Stomach (tissue), 9 donors: ENCODE results near the gene PKD2. TPM values are rescaled to one million over a fixed set of nuclear protein-coding genes. Genes with fewer than 3 reads are reported as not detected.

Experiments used
- DNase-seq, 2 donors: peaks; one replicate each; pipeline versions ENCODE4 v3.0.0 to v3.0.0-alpha.2; 2013 to 2019
- H3K27ac ChIP-seq, 5 donors: fragments of 200-600 bp in 4 of 5; sonication (generic) in 4 of 5; one replicate each; pipeline ENCODE4 v1.5.1; 2013 to 2019; ENCODE audit warnings: mild to moderate bottlenecking in 1 of 5, moderate library complexity in 1 of 5
- H3K27me3 ChIP-seq, 3 donors: fragments of 200-600 bp; sonication (generic); one replicate each; pipeline ENCODE4 v1.5.1; 2017 to 2019; ENCODE audit warnings: mixed run types in 1 of 3
- H3K36me3 ChIP-seq, 4 donors: fragments of 200-600 bp; sonication (generic); 1 replicate in 3 of 4; 2 replicates in 1 of 4; pipeline ENCODE4 v1.5.1; 2016 to 2019
- H3K4me1 ChIP-seq, 4 donors: fragments of 200-600 bp; sonication (generic); one replicate each; pipeline ENCODE4 v1.5.1; 2016 to 2019
- H3K4me3 ChIP-seq, 4 donors: fragments of 200-600 bp; sonication (generic) in 3 of 4; one replicate each; pipeline ENCODE4 v1.5.1; 2016 to 2019; ENCODE audit warnings: mild to moderate bottlenecking in 1 of 4
- H3K9me3 ChIP-seq, 4 donors: fragments of 200-600 bp; sonication (generic); one replicate each; pipeline ENCODE4 v1.5.1; 2016 to 2019
- CTCF ChIP-seq, 7 experiments: fragments of 450-650 bp in 4 of 7; fragments of 200-600 bp in 3 of 7; sonication (generic) in 3 of 7; IDR thresholded peaks; one replicate each; pipeline ENCODE4 v1.5.1; 2016 to 2019; ENCODE audit warnings: antibody characterized with exemption in 7 of 7, control low read depth in 2 of 7, mild to moderate bottlenecking in 1 of 7
- EP300 ChIP-seq: sonication (generic); formaldehyde crosslinking; IDR thresholded peaks from one replicate; pipeline ENCODE4 v1.6.1; 2017; ENCODE audit warnings: antibody characterized with exemption
- POLR2A ChIP-seq, 4 donors: fragments of 450-650 bp; IDR thresholded peaks; one replicate each; pipeline ENCODE4 v1.6.1; 2016; ENCODE audit warnings: antibody characterized with exemption in 4 of 4, control low read depth in 2 of 4, mild to moderate bottlenecking in 1 of 4, moderate library complexity in 1 of 4
- POLR2AphosphoS5 ChIP-seq, 3 donors: sonication (generic); formaldehyde crosslinking; IDR thresholded peaks; one replicate each; pipeline ENCODE4 v1.6.1; 2016; ENCODE audit warnings: antibody characterized with exemption in 3 of 3
- WGBS, 5 donors: extraction: QIAGEN DNeasy Blood & Tissue Kit in 3 of 5; methylation state at CpG; one replicate each; pipeline versions ENCODE4 v1.1.5 to v1.1.7; 2013 to 2018; 5-methylcytosine and 5-hydroxymethylcytosine counted together
- intact Hi-C: fragments of 100-400 bp; cut with DNase I; formaldehyde crosslinking; loops from one replicate; pipeline ENCODE4 v1.15.1; 2023; ENCODE audit warnings: low total_unique reads
- polyA plus RNA-seq, 3 donors: library from polyadenylated mRNA; stranded (reverse); fragments of 200-250 nt; gene quantifications; one replicate each; pipeline ENCODE4 v1.2.3, GENCODE V29; 2013
- total RNA-seq, 5 donors: library from RNA; depleted of rRNA; stranded (reverse); fragments of >200 nt; gene quantifications; one replicate each; pipeline versions ENCODE4 v1.1.0 to v1.2.3, GENCODE V29; 2014 to 2016
- donor health status: healthy with polysubstance abuse.
- donor health status: Bipolar disorder and iron deficiency.
- donor health status: healthy.

PKD2 gene
- total and polyA plus RNA-seq, 8 donors: 4.0 to 209 (median 32.7) TPM

GRCh38 chr4:88006956-88007303 lies 505 bp upstream of the PKD2 start:
- no peak for DNase-seq
- H3K27ac ChIP-seq: peak overlapping the region; percentile 53 to 94 (median 80)
- 51 to 63% (median 60%) methylated on average over 9 to 10 of the region's 10 CpGs for WGBS, 5 donors
- H3K4me3 ChIP-seq: peak overlapping the region; percentile 65 to 99 (median 92)
- intact Hi-C loops: no loop called here
- H3K4me1 ChIP-seq: peaks cover 6 to 56% (median 32%) of the 10 kb centered on the region in 4 donors
- H3K9me3 ChIP-seq: no peaks in the 10 kb centered on the region
- no peaks in the 10 kb centered on the region for H3K36me3 ChIP-seq
- H3K27me3 ChIP-seq: no peaks in the 10 kb centered on the region
- no peak for TF ChIP-seq EP300
- TF ChIP-seq POLR2A (IDR thresholded peaks at IDR 0.05): no peak
- no peak for TF ChIP-seq POLR2AphosphoS5 (IDR thresholded peaks at IDR 0.05)
- no peak for TF ChIP-seq CTCF (IDR thresholded peaks at IDR 0.05)

GRCh38 chr4:88008122-88008742 lies 797 bp downstream of the PKD2 start:
- intact Hi-C loops: no loop called here
- no peak for TF ChIP-seq EP300
- peak overlapping the region; percentile 80 to 94 (median 81) for H3K27ac ChIP-seq
- 0% methylated on average over 10 to 51 of the region's 51 CpGs for WGBS, 5 donors
- no peaks in the 10 kb centered on the region for H3K9me3 ChIP-seq
- H3K4me3 ChIP-seq: peak overlapping the region; percentile 65 to 99 (median 92)
- no peaks in the 10 kb centered on the region for H3K36me3 ChIP-seq
- no peaks in the 10 kb centered on the region for H3K27me3 ChIP-seq
- peak; percentile 27 to 76 for DNase-seq
- H3K4me1 ChIP-seq: peaks cover 6 to 68% (median 39%) of the 10 kb centered on the region in 4 donors

GRCh38 chr4:88008743-88009171 lies 1.3 kb downstream of the PKD2 start:
- peak overlapping the region in 4 of 5 donors; percentile 80 to 94 (median 86) for H3K27ac ChIP-seq
- intact Hi-C loops: no loop called here

GRCh38 chr4:88009871-88010270 lies 2.4 kb downstream of the PKD2 start:
- peak overlapping the region in 2 of 4 donors; percentile 65 to 92 for H3K4me3 ChIP-seq
- no peaks in the 10 kb centered on the region for H3K36me3 ChIP-seq
- DNase-seq: no peak
- no peaks in the 10 kb centered on the region for H3K9me3 ChIP-seq
- peaks cover 6 to 78% (median 42%) of the 10 kb centered on the region in 4 donors for H3K4me1 ChIP-seq
- intact Hi-C loops: no loop called here
- no peaks in the 10 kb centered on the region for H3K27me3 ChIP-seq
- peak overlapping the region in 2 of 5 donors; percentile 28 to 94 for H3K27ac ChIP-seq
- WGBS, 5 donors: 50 to 94% (median 82%) methylated on average over 5 of the region's 5 CpGs
- no peak for TF ChIP-seq CTCF (IDR thresholded peaks at IDR 0.05)
- TF ChIP-seq EP300: no peak

More at GRCh38 chr4:88008743-88009171, 1.3 kb downstream of the PKD2 start:
- WGBS, 5 donors: 21 to 31% (median 29%) methylated on average over 5 of the region's 5 CpGs
- Histone ChIP-seq H3K36me3 (no peaks in the 10 kb centered on the region), H3K9me3 (no peaks in the 10 kb centered on the region), H3K27me3 (no peaks in the 10 kb centered on the region), H3K4me1 (peaks cover 6 to 73% (median 41%) of the 10 kb centered on the region in 4 donors), H3K4me3 (peak overlapping the region; percentile 65 to 99 (median 92))
- no peak for TF ChIP-seq CTCF (IDR thresholded peaks at IDR 0.05)
- peak in 1 of 2 donors; percentile 50 for DNase-seq

GRCh38 chr4:88010966-88011365 lies 3.5 kb downstream of the PKD2 start:
- WGBS, 5 donors: 37 to 80% (median 45%) methylated on average over 2 of the region's 2 CpGs
- Histone ChIP-seq H3K36me3 (no peaks in the 10 kb centered on the region), H3K27ac (peak overlapping the region in 3 of 5 donors; percentile 28 to 94 (median 32)), H3K4me1 (peaks cover 6 to 79% (median 47%) of the 10 kb centered on the region in 4 donors), H3K9me3 (no peaks in the 10 kb centered on the region), H3K4me3 (peak overlapping the region in 1 of 4 donors; percentile 92), H3K27me3 (no peaks in the 10 kb centered on the region)
- DNase-seq: no peak
- intact Hi-C loops: no loop called here
- TF ChIP-seq POLR2AphosphoS5 (IDR thresholded peaks at IDR 0.05): no peak
- TF ChIP-seq CTCF (IDR thresholded peaks at IDR 0.05): no peak
- no peak for TF ChIP-seq EP300
- TF ChIP-seq POLR2A (IDR thresholded peaks at IDR 0.05): no peak
